GM19467 (cell line): Measurements from ENCODE around the gene IPO7.
"Not testable (repeated sequence)": the region's sequence is repeated elsewhere in the genome, so short reads cannot be mapped to it uniquely, and the experiment has no call there.

ENCODE experiments used
- ATAC-seq: cut with Tn5 transposase; IDR thresholded peaks from one replicate; pipeline ENCODE4 v1.9.1; 2021; ENCODE audit warnings: mild to moderate bottlenecking, moderate library complexity; ENCODE audit not compliant: unreplicated experiment

Gene IPO7

GRCh38 chr11:9397746-9398680 lies 13.6 kb downstream of the IPO7 start:
- ATAC-seq: no peak

- no peak for ATAC-seq
Observed at GRCh38 chr11:9399466-9399865, 15.0 kb downstream of the IPO7 start.

GRCh38 chr11:9401884-9402283 lies 17.4 kb downstream of the IPO7 start:
- not testable (repeated sequence) for ATAC-seq

GRCh38 chr11:9428706-9429105 lies 44.3 kb downstream of the IPO7 start:
- no peak for ATAC-seq

GRCh38 chr11:9438611-9439010 lies 54.2 kb downstream of the IPO7 start:
- no peak for ATAC-seq

- no peak for ATAC-seq
Observed at GRCh38 chr11:9446230-9446629, 61.8 kb downstream of the IPO7 start.

- no peak for ATAC-seq
Observed at GRCh38 chr11:9448576-9449352, 64.3 kb downstream of the IPO7 start.

GRCh38 chr11:9452023-9452422 lies 67.6 kb downstream of the IPO7 start:
- ATAC-seq: not testable (repeated sequence)

GRCh38 chr11:9455722-9456121 lies 71.3 kb downstream of the IPO7 start:
- no peak for ATAC-seq

- ATAC-seq: no peak
Observed at GRCh38 chr11:9459667-9460321, 75.3 kb downstream of the IPO7 start.

- peak; percentile 78 for ATAC-seq
Observed at GRCh38 chr11:9460322-9461062, 76.0 kb downstream of the IPO7 start, which contains the start of gene ZNF143. TSS of gene ZNF143 (plus strand) at chr11:9461012. CDS start at chr11:9471309, 10,297 bp downstream.

GRCh38 chr11:9461063-9461759 lies 76.8 kb downstream of the IPO7 start:
- ATAC-seq: peak; percentile 59

- no peak for ATAC-seq
Observed at GRCh38 chr11:9461760-9462134, 77.3 kb downstream of the IPO7 start.

GRCh38 chr11:9462172-9462799 lies 77.8 kb downstream of the IPO7 start:
- ATAC-seq: no peak

GRCh38 chr11:9462806-9463537 lies 78.5 kb downstream of the IPO7 start:
- ATAC-seq: no peak

- ATAC-seq: no peak
Observed at GRCh38 chr11:9470765-9471164, 86.3 kb downstream of the IPO7 start.

- ATAC-seq: no peak
Observed at GRCh38 chr11:9473408-9473807, 89.0 kb downstream of the IPO7 start.

- no peak for ATAC-seq
Observed at GRCh38 chr11:9479899-9480298, 95.4 kb downstream of the IPO7 start.
